Measurements from ENCODE around the gene KLF5.
"Not testable (repeated sequence)": the region's sequence is repeated elsewhere in the genome, so short reads cannot be mapped to it uniquely, and the experiment has no call there.

KLF5 gene

GRCh38 chr13:73088332-73088935, 29.6 kb downstream of the KLF5 start:
- Histone ChIP-seq H3K9me3 (ENCODE audit: low read depth, low read length) (no peaks in the 10 kb centered on the region), H3K27ac (no peak overlapping the region), H3K4me3 (no peak overlapping the region), H3K36me3 (ENCODE audit: insufficient read depth, low read length) (no peaks in the 10 kb centered on the region), H3K9ac (ENCODE audit: insufficient read length) (no peak overlapping the region)
- DNase-seq (ENCODE audit: low read depth, low spot score): no peak
- TF ChIP-seq POLR2AphosphoS5 (IDR thresholded peaks at IDR 0.05; ENCODE audit: borderline replicate concordance, low read depth, low read length) (no peak), FOXP2 (optimal IDR thresholded peaks at IDR 0.05; ENCODE audit: control extremely low read depth, extremely low read length, insufficient read depth) (no peak), EZH2 (IDR thresholded peaks at IDR 0.05) (no peak)

- DNase-seq (ENCODE audit: low read depth, low spot score): no peak
- Histone ChIP-seq H3K9ac (ENCODE audit: insufficient read length) (no peak overlapping the region), H3K36me3 (ENCODE audit: insufficient read depth, low read length) (no peaks in the 10 kb centered on the region), H3K27ac (no peak overlapping the region), H3K4me3 (no peak overlapping the region), H3K9me3 (ENCODE audit: low read depth, low read length) (no peaks in the 10 kb centered on the region)
- TF ChIP-seq FOXP2 (optimal IDR thresholded peaks at IDR 0.05; ENCODE audit: control extremely low read depth, extremely low read length, insufficient read depth): no peak
- TF ChIP-seq EZH2 (IDR thresholded peaks at IDR 0.05): no peak
Measured at GRCh38 chr13:73089213-73089612, 30.4 kb downstream of the KLF5 start.

GRCh38 chr13:73090116-73090822, 31.5 kb downstream of the KLF5 start:
- H3K4me3 ChIP-seq: no peak overlapping the region
- no peak overlapping the region for H3K9ac ChIP-seq (ENCODE audit: insufficient read length)
- no peak overlapping the region for H3K27ac ChIP-seq
- no peaks in the 10 kb centered on the region for H3K9me3 ChIP-seq (ENCODE audit: low read depth, low read length)
- DNase-seq (ENCODE audit: low read depth, low spot score): no peak
- no peak for TF ChIP-seq FOXP2 (optimal IDR thresholded peaks at IDR 0.05; ENCODE audit: control extremely low read depth, extremely low read length, insufficient read depth)
- TF ChIP-seq POLR2AphosphoS5 (IDR thresholded peaks at IDR 0.05; ENCODE audit: borderline replicate concordance, low read depth, low read length): no peak
- TF ChIP-seq EZH2 (IDR thresholded peaks at IDR 0.05): no peak
- no peaks in the 10 kb centered on the region for H3K36me3 ChIP-seq (ENCODE audit: insufficient read depth, low read length)

GRCh38 chr13:73090823-73091187, 32.0 kb downstream of the KLF5 start:
- H3K4me3 ChIP-seq: no peak overlapping the region
- no peaks in the 10 kb centered on the region for H3K36me3 ChIP-seq (ENCODE audit: insufficient read depth, low read length)
- DNase-seq (ENCODE audit: low read depth, low spot score): no peak
- H3K9ac ChIP-seq (ENCODE audit: insufficient read length): no peak overlapping the region
- no peak overlapping the region for H3K27ac ChIP-seq
- H3K9me3 ChIP-seq (ENCODE audit: low read depth, low read length): no peaks in the 10 kb centered on the region
- TF ChIP-seq EZH2 (IDR thresholded peaks at IDR 0.05): no peak
- TF ChIP-seq FOXP2 (optimal IDR thresholded peaks at IDR 0.05; ENCODE audit: control extremely low read depth, extremely low read length, insufficient read depth): no peak
- TF ChIP-seq POLR2AphosphoS5 (IDR thresholded peaks at IDR 0.05; ENCODE audit: borderline replicate concordance, low read depth, low read length): no peak

GRCh38 chr13:73092829-73093228, 34.0 kb downstream of the KLF5 start:
- Histone ChIP-seq H3K9me3 (ENCODE audit: low read depth, low read length) (no peaks in the 10 kb centered on the region), H3K4me3 (no peak overlapping the region), H3K9ac (ENCODE audit: insufficient read length) (no peak overlapping the region), H3K36me3 (ENCODE audit: insufficient read depth, low read length) (no peaks in the 10 kb centered on the region), H3K27ac (no peak overlapping the region)
- TF ChIP-seq FOXP2 (optimal IDR thresholded peaks at IDR 0.05; ENCODE audit: control extremely low read depth, extremely low read length, insufficient read depth) (no peak), POLR2AphosphoS5 (IDR thresholded peaks at IDR 0.05; ENCODE audit: borderline replicate concordance, low read depth, low read length) (no peak), EZH2 (IDR thresholded peaks at IDR 0.05) (no peak)
- DNase-seq (ENCODE audit: low read depth, low spot score): no peak

- Histone ChIP-seq H3K4me3 (no peak overlapping the region), H3K36me3 (ENCODE audit: insufficient read depth, low read length) (no peaks in the 10 kb centered on the region), H3K9me3 (ENCODE audit: low read depth, low read length) (no peaks in the 10 kb centered on the region), H3K27ac (no peak overlapping the region), H3K9ac (ENCODE audit: insufficient read length) (no peak overlapping the region)
- TF ChIP-seq EZH2 (IDR thresholded peaks at IDR 0.05) (no peak), FOXP2 (optimal IDR thresholded peaks at IDR 0.05; ENCODE audit: control extremely low read depth, extremely low read length, insufficient read depth) (no peak), POLR2AphosphoS5 (IDR thresholded peaks at IDR 0.05; ENCODE audit: borderline replicate concordance, low read depth, low read length) (no peak)
- no peak for DNase-seq (ENCODE audit: low read depth, low spot score)
Measured at GRCh38 chr13:73096173-73096572, 37.4 kb downstream of the KLF5 start.

GRCh38 chr13:73096638-73097037, 37.8 kb downstream of the KLF5 start:
- H3K4me3 ChIP-seq: no peak overlapping the region
- no peak overlapping the region for H3K9ac ChIP-seq (ENCODE audit: insufficient read length)
- H3K27ac ChIP-seq: no peak overlapping the region
- H3K9me3 ChIP-seq (ENCODE audit: low read depth, low read length): no peaks in the 10 kb centered on the region
- TF ChIP-seq POLR2AphosphoS5 (IDR thresholded peaks at IDR 0.05; ENCODE audit: borderline replicate concordance, low read depth, low read length) (no peak), FOXP2 (optimal IDR thresholded peaks at IDR 0.05; ENCODE audit: control extremely low read depth, extremely low read length, insufficient read depth) (no peak), EZH2 (IDR thresholded peaks at IDR 0.05) (no peak)
- no peak for DNase-seq (ENCODE audit: low read depth, low spot score)
- no peaks in the 10 kb centered on the region for H3K36me3 ChIP-seq (ENCODE audit: insufficient read depth, low read length)

- not testable (repeated sequence) for H3K9ac ChIP-seq (ENCODE audit: insufficient read length); H3K36me3 ChIP-seq (ENCODE audit: insufficient read depth, low read length); H3K27ac ChIP-seq; H3K9me3 ChIP-seq (ENCODE audit: low read depth, low read length); H3K4me3 ChIP-seq; DNase-seq (ENCODE audit: low read depth, low spot score)
Measured at GRCh38 chr13:73100781-73101180, 42.0 kb downstream of the KLF5 start.
